ACC112 (cell line): ENCODE results near the gene HOXD9.

Source experiments
- H2AFZ ChIP-seq: fragments of 200-600 bp; sonication (generic); one replicate; pipeline ENCODE4 v1.6.0; 2017; ENCODE audit warnings: antibody characterized with exemption, low read length; ENCODE audit not compliant: unreplicated experiment
- H3K27ac ChIP-seq: fragments of 200-600 bp; sonication (generic); 2 replicates; pipeline ENCODE4 v1.5.1; 2014; ENCODE audit warnings: low read depth, mild to moderate bottlenecking, antibody characterized with exemption, low read length, moderate library complexity
- H3K27me3 ChIP-seq: fragments of 200-600 bp; sonication (generic); 2 replicates; pipeline ENCODE4 v1.6.1; 2014; ENCODE audit warnings: mild to moderate bottlenecking, antibody characterized with exemption, low read length, moderate library complexity, mixed read lengths; ENCODE audit not compliant: insufficient read depth
- H3K36me3 ChIP-seq: fragments of 200-600 bp; sonication (generic); 2 replicates; pipeline ENCODE4 v1.6.1; 2016; ENCODE audit warnings: mild to moderate bottlenecking, antibody characterized with exemption, low read length, moderate library complexity, mixed read lengths; ENCODE audit not compliant: insufficient read depth
- H3K4me1 ChIP-seq: fragments of 200-600 bp; sonication (generic); one replicate; pipeline ENCODE4 v1.6.1; 2016; ENCODE audit warnings: low read length, mixed read lengths; ENCODE audit not compliant: insufficient read depth, unreplicated experiment, control insufficient read depth
- H3K4me3 ChIP-seq: fragments of 200-600 bp; sonication (generic); 2 replicates; pipeline ENCODE4 v1.5.1; 2014; ENCODE audit warnings: mild to moderate bottlenecking, low read depth, low read length
- H3K79me2 ChIP-seq: fragments of 200-600 bp; sonication (generic); one replicate; pipeline ENCODE4 v1.6.0; 2016; ENCODE audit warnings: low read length; ENCODE audit not compliant: control insufficient read depth, unreplicated experiment, insufficient read depth

Gene HOXD9

DNA sequence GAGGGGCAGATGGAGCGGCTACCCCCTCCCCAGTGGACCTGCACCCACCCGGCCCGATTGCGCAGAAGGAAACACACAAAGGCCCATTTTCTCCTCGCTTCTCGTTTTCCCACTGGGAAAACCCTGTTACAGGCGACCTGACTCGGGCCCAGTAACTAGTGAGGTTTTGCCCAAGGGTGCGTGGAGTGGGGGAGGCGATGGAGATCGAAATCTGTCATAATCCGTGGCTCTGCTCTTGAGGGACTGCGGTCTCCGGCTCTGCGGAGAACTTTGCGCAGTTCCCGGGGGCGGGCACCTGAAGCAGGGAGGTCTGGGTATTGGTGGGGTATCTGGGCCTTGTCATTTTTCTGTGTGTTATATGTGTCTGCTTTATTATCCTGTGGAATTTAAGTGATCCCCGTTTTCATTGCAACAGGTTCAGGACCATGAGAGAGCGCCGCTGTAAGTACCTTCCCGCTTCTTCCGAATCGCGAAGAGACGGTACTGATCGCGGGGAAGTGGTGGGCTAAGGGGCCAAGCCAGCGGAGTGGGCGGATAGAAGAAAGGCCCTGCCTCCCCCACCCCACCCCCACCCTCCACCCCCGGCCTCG lies 24.8 kb downstream of the HOXD9 start:
- Histone ChIP-seq H3K27me3 (no peaks in the 10 kb centered on the region), H2AFZ (no peak overlapping the region), H3K36me3 (0 out of 2 replicates have a peak, but pooled peaks cover 3% of the 10 kb centered on the region), H3K4me3 (no peak overlapping the region), H3K79me2 (peaks cover 4% of the 10 kb centered on the region), H3K27ac (no peak overlapping the region), H3K4me1 (no peaks in the 10 kb centered on the region)

DNA sequence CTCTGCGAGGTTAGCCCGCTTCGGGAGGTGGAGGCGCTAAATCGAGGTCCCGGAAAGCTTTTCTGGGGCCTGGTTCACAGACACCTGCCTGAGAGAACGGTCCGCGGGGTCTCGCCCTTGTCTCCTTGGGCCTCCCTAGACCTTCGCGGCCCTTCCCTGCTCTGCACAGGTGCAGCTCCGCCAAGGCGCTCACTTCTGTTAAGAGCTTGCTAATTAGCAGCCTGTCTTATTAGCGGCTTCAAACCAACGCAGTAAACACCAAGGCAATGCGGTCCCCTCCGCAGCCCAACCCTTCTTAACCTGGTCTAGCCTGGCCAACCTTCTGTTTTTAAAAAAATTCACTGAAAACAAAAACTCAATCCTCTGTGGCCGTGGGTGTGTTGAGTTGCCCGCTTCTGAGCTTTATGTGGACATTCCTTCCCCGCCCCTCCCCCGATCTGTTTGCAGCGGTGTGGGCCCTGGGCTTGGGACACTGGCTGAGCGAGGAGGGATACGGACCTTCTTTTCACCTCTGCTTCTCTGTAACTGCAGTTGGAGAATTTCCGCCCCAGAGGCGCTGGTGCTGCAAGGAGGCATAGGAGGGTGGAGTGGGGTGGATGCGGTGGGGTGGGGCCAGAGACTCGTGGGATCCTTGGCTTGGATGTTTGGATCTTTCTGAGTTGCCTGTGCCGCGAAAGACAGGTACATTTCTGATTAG lies 25.4 kb downstream of the HOXD9 start:
- no peaks in the 10 kb centered on the region for H3K27me3 ChIP-seq
- 0 out of 2 replicates have a peak, but pooled peaks cover 3% of the 10 kb centered on the region for H3K36me3 ChIP-seq
- H3K4me3 ChIP-seq, result no peak overlapping the region
- H3K27ac ChIP-seq, result no peak overlapping the region
- peaks cover 4% of the 10 kb centered on the region for H3K79me2 ChIP-seq
- H2AFZ ChIP-seq, result no peak overlapping the region
- H3K4me1 ChIP-seq, result no peaks in the 10 kb centered on the region

DNA sequence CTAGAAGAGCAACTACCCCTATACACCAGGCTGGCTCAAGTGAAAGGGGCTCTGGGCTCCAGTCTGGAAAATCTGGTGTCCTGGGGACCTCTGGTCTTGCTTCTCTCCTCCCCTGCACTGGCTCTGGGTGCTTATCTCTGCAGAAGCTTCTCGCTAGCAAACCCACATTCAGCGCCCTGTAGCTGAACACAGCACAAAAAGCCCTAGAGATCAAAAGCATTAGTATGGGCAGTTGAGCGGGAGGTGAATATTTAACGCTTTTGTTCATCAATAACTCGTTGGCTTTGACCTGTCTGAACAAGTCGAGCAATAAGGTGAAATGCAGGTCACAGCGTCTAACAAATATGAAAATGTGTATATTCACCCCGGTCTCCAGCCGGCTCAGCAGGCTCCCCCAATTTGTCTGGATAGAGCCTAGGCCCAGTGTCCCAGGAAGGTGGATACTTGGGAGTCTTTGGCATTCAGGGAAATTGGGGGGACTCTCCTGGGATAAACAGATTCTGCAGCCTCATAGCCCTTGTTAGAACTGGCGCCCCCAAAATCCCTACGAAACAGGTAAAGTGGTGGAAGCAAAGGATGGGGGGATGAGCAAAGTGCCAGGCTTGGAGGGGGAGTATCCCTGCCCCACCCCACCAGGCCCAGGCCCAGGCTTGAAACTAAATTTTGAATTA lies 26.4 kb downstream of the HOXD9 start:
- no peak overlapping the region for H3K27ac ChIP-seq
- H2AFZ ChIP-seq, result no peak overlapping the region
- H3K27me3 ChIP-seq, result no peaks in the 10 kb centered on the region
- H3K36me3 ChIP-seq, result 0 out of 2 replicates have a peak, but pooled peaks cover 3% of the 10 kb centered on the region
- H3K79me2 ChIP-seq, result peaks cover 4% of the 10 kb centered on the region
- H3K4me3 ChIP-seq, result no peak overlapping the region
- H3K4me1 ChIP-seq, result no peaks in the 10 kb centered on the region

DNA sequence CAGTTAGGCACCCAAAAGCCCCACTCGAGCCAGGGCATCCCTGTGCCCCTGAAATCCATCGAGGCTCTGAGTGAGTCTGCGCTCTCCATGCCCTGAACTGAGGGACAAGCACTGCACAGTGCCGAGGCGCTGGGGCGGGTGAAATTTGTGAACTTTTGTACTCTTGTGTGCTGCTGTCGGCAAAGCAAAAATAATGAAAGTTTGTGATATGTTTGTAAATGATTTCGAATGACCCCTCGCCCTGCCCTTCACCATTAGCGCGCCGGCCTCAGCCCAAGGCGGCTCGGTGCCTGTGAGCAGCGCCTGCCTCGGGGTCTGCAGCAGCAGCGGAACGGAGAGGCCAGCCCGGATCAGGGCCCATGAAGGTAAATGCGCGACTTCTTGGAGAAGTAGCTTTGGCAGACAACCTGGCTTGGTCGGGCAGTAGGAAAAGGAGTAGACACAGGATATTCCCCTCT lies 27.0 kb downstream of the HOXD9 start:
- Histone ChIP-seq H3K27ac (no peak overlapping the region), H3K79me2 (peaks cover 4% of the 10 kb centered on the region), H3K36me3 (0 out of 2 replicates have a peak, but pooled peaks cover 3% of the 10 kb centered on the region), H3K4me1 (no peaks in the 10 kb centered on the region), H3K4me3 (no peak overlapping the region), H2AFZ (no peak overlapping the region), H3K27me3 (no peaks in the 10 kb centered on the region)

DNA sequence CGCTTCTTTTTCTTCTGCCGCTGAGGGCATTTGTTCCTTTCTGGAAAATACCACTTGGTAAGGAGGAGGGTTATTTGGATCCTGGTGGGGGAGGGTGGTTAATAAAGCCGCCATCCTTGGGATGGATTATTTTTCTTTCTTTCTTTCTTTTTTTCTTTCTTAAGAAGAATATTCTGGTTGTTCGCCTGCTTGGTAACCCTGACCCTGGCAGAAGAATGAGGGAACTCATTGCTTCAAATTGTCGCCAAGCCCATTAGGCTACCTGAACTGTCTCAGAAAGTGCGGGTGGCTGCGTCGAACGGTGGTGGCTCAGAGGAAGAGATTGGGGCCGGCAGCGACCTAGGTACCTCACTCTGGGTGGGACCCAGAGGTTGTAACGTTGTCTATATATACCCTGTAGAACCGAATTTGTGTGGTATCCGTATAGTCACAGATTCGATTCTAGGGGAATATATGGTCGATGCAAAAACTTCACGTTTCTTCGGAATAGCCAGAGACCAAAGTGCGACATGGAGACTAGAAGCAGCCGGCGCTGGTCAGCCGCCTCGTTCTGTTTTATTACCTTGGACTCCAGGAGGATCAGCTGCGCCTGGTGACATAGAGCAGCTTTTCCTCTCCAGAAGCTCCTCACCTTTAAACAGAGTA lies 27.5 kb downstream of the HOXD9 start:
- Histone ChIP-seq H3K36me3 (0 out of 2 replicates have a peak, but pooled peaks cover 3% of the 10 kb centered on the region), H3K4me3 (no peak overlapping the region), H3K4me1 (no peaks in the 10 kb centered on the region), H3K79me2 (peaks cover 3% of the 10 kb centered on the region), H3K27me3 (no peaks in the 10 kb centered on the region), H3K27ac (no peak overlapping the region), H2AFZ (no peak overlapping the region)

DNA sequence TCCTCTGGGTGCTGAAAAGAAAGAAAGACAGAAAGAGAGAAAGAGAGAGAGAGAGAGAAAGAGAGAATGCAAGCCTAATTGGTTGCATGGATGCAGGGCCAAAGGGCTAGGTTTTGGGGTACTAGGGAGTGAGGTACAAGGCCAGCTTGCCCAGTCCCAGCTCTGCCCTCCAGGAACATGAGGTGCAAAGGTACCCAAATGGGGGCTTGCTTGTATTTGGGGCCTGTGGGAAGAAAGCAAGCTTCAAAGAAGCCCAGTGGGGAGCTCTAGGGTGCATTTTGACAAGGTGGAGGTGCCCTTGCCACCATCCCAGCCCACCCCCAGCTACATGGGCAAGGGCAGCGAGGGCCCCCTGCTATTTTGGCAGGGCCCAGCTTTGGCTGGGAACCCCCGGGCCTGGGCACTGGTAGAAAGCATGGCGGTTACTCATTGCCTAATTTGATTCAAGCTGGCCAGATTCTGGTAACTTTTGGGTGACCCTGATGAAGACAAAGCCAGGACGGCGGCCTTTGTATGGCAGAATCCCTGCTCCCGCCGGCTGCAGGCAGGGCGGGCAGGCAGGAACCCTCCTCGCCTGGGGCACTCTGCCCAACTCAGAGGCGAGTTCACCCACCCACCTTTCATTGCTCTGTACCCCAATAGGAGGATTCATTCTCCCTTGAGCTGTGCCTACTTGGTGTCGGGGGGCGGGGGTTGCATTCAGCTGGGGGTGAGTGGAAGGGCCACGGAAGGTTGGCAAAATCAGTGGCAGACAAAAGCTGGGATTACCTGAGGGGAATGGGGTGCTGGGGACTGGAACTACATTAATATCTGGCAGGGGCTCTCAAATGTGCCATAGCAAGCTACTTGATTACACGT lies 28.3 kb downstream of the HOXD9 start:
- Histone ChIP-seq H3K27ac (no peak overlapping the region), H3K4me3 (no peak overlapping the region), H2AFZ (no peak overlapping the region), H3K36me3 (0 out of 2 replicates have a peak, but pooled peaks cover 3% of the 10 kb centered on the region), H3K79me2 (no peaks in the 10 kb centered on the region), H3K4me1 (no peaks in the 10 kb centered on the region), H3K27me3 (no peaks in the 10 kb centered on the region)

DNA sequence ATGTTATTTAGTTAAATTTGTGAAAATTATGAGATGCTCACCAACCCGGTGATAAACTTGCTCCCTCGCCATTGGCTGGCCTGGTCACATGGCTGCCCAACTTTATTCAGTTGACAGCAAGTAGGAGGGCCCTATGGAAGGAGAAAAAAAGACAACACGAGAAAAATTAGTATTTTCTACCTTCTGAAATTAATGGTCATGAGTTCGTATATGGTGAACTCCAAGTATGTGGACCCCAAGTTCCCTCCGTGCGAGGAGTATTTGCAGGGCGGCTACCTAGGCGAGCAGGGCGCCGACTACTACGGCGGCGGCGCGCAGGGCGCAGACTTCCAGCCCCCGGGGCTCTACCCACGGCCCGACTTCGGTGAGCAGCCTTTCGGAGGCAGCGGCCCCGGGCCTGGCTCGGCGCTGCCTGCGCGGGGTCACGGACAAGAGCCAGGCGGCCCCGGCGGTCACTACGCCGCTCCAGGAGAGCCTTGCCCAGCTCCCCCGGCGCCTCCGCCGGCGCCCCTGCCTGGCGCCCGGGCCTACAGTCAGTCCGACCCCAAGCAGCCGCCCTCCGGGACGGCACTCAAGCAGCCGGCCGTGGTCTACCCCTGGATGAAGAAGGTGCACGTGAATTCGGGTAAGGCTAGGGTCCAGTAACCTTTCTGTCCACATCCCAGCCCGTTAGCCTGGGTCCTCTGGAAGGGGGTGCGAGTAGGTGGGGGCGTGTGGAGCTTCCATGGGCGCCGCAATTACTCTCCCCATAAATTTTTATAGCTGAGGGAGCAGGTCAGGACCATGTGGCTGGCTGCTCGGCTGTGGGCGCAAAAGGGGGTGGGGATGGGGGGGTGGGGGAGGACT lies 29.1 kb downstream of the HOXD9 start, which contains the start of gene HOXD4:
HOXD4 (plus strand) TSS at position 109 of the 846 bp plus-strand sequence; CDS start at position 193, 84 bp downstream.
- no peaks in the 10 kb centered on the region for H3K27me3 ChIP-seq

DNA sequence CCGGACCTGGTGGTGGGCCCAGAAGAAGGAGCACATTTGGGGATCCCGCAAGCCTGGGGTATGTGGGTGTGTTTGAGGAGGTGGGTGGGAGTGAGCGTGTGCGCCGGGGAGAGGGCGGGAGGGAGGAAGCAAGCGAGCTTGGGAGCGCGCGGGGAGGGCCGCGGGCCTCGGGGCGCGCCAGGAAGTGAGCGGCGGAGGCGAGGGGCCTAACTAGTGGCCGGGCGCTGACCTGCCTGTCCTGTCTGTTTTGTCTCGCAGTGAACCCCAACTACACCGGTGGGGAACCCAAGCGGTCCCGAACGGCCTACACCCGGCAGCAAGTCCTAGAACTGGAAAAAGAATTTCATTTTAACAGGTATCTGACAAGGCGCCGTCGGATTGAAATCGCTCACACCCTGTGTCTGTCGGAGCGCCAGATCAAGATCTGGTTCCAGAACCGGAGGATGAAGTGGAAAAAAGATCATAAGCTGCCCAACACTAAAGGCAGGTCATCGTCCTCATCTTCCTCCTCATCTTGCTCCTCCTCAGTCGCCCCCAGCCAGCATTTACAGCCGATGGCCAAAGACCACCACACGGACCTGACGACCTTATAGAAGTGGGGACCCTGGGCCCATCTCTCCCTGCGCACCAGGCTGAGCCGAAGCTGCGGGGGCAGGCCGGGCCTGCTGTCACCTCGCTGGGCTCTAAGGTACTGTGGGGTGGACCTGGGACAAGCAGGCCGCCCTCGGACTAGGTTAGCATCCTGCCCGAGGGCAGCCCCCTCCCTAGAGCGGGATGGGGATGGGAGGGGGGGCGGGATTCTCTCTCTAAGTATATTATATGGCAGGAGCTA lies 30.0 kb downstream of the HOXD9 start:
- Histone ChIP-seq H3K27me3 (no peaks in the 10 kb centered on the region), H3K27ac (no peak overlapping the region), H3K4me3 (no peak overlapping the region), H2AFZ (no peak overlapping the region), H3K4me1 (no peaks in the 10 kb centered on the region), H3K36me3 (0 out of 2 replicates have a peak, but pooled peaks cover 3% of the 10 kb centered on the region), H3K79me2 (no peaks in the 10 kb centered on the region)

More for the DNA sequence above, 29.1 kb downstream of the HOXD9 start, which contains the start of gene HOXD4:
- Histone ChIP-seq H3K79me2 (no peaks in the 10 kb centered on the region), H3K4me3 (no peak within 1 kb of the TSS), H3K27ac (no peak within 1 kb of the TSS), H3K4me1 (no peaks in the 10 kb centered on the region), H2AFZ (no peak within 1 kb of the TSS), H3K36me3 (0 out of 2 replicates have a peak, but pooled peaks cover 3% of the 10 kb centered on the region)
